Prostate gland (tissue), 2 donors: ENCODE measurements around the gene MYD88. TPM values are rescaled to one million over a fixed set of nuclear protein-coding genes. Genes with fewer than 3 reads are reported as not detected.

Experiments used
- DNase-seq: peaks from one replicate; pipeline ENCODE4 v3.0.0-alpha.2; 2019; ENCODE audit warnings: low spot score
- H3K27ac ChIP-seq, 2 donors: fragments of 200-600 bp; sonication (generic); 2 replicates each; pipeline ENCODE4 v1.5.1; 2017 to 2019
- H3K27me3 ChIP-seq: fragments of 200-600 bp; sonication (generic); replicated peaks from 2 replicates; pipeline ENCODE4 v1.5.1; 2019; ENCODE audit not compliant: insufficient read depth
- H3K36me3 ChIP-seq, 2 donors: fragments of 200-600 bp; sonication (generic); 1 replicate in 1 of 2; 2 replicates in 1 of 2; pipeline versions ENCODE4 v1.5.1 to v1.8.1; 2017 to 2019
- H3K4me1 ChIP-seq: fragments of 200-600 bp; sonication (generic); replicated peaks from 2 replicates; pipeline ENCODE4 v1.5.1; 2019
- H3K4me3 ChIP-seq, 2 donors: fragments of 200-600 bp; sonication (generic); 2 replicates each; pipeline ENCODE4 v1.5.1; 2017 to 2019
- H3K9me3 ChIP-seq: fragments of 200-600 bp; sonication (generic); 2 replicates; pipeline ENCODE4 v1.5.1; 2017
- POLR2A ChIP-seq: fragments of 450-650 bp; IDR thresholded peaks from one replicate; pipeline ENCODE4 v1.6.1; 2016; ENCODE audit warnings: antibody characterized with exemption, mild to moderate bottlenecking
- POLR2AphosphoS5 ChIP-seq: sonication (generic); formaldehyde crosslinking; IDR thresholded peaks from one replicate; pipeline ENCODE4 v1.6.1; 2017; ENCODE audit warnings: antibody characterized with exemption
- WGBS: methylation state at CpG from one replicate; pipeline ENCODE4 v1.1.5; 2018; 5-methylcytosine and 5-hydroxymethylcytosine counted together
- intact Hi-C: fragments of 100-400 bp; cut with DNase I; formaldehyde crosslinking; loops from one replicate; pipeline ENCODE4 v1.14.2; 2022
- total RNA-seq, 2 donors: library from RNA; depleted of rRNA; stranded (reverse); fragments of >200 nt; gene quantifications; one replicate each; pipeline ENCODE4 v1.1.0, GENCODE V29; 2016
- TF ChIP-seq, protein P1 (sequence below), 4 experiments: fragments of 200-600 bp in 2 of 4; fragments of 450-650 bp in 2 of 4; sonication (generic) in 2 of 4; IDR thresholded peaks; 1 replicate in 3 of 4; 2 replicates in 1 of 4; pipeline ENCODE4 v1.5.1; 2016 to 2019; ENCODE audit warnings: antibody characterized with exemption in 4 of 4, mild to moderate bottlenecking in 2 of 4, moderate library complexity in 2 of 4

MYD88 gene
- total RNA-seq, 2 donors from 2014 or later = 21.4 to 30.8 TPM

DNA sequence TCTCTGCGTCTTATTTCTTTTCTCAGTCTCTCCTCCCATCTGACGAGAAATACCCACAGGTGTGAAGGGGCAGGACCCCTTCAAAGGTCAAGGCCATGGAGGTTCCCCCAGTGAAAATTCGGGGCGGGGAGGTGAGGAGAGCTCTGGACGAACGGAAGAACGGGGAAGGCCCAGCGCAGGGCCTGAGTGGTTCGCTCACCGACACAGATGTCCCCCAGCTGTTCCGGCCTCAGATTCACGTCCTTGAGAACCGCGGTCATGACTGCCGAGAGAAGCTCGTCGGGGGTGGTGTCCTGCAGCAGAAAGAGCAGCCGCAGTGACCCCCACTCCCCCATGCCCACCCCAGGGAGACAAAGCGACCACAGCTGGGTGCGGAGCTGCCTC, 2.1 kb upstream of the MYD88 start:
- intact Hi-C loops = loop anchor here (5.0 to 10.0 kb wide), 3 partner anchors 111 to 348 kb away; partner anchors contain the start of gene ACVR2B

DNA sequence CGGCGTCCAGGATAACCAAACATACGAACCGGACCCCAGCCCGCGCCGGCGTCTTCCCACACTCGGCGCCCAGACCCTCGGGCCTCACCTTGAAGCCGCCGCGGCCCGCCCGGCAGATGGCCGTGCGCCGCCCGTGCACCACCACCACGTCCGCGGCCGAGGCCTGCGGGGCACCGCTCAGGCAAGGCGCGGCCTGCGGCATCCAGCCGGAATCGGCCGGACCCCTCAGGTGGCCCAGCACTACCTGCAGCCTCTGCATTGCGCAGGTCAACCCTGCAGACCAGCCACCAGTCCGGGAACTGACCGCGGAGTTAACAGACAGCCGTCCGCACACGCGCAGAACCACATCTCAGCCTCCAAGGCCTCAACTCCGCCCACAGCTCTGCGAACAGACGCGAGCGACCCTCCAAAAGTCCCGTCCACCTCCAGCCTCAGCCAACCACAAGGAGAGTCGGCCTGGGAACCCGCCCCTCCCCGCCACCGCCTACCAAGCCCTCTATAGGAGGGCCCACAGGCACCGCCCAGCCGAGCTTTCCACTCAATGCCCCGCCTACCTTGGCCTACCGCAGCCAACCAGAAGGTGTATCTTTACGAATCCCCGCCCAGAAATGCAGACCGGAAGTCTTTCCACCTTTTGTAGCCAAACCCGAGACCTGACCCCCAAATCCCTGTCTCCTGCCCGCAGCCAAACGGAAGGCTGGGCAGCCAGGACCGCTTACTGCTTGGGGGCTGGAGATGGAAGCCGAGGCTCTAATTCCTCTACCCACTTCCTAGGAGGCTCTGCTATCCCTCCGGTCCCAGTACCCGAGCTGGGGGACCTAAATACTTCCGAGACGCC, 1.5 kb upstream of the MYD88 start, which contains the start of gene ACAA1:
TSS of gene ACAA1 (minus strand) at position 351 of the 838 bp plus-strand sequence. CDS start at position 259, 92 bp downstream.
- Histone ChIP-seq H3K4me3 (peak within 1 kb of the TSS; percentile 90 to 99), H3K27ac (peak within 1 kb of the TSS; percentile 91 to 94), H3K9me3 (no peaks in the 10 kb centered on the region), H3K4me1 (peaks cover 10% of the 10 kb centered on the region), H3K36me3 (no peaks in the 10 kb centered on the region), H3K27me3 (no peaks in the 10 kb centered on the region)
- intact Hi-C loops = loop anchor here (5.0 to 10.0 kb wide), 3 partner anchors 110 to 348 kb away; partner anchors contain the start of gene ACVR2B
- 0% methylated on average over 43 of the region's 66 CpGs for WGBS
- TF ChIP-seq POLR2AphosphoS5 = peak; percentile 94
- TF ChIP-seq, protein P1, sequence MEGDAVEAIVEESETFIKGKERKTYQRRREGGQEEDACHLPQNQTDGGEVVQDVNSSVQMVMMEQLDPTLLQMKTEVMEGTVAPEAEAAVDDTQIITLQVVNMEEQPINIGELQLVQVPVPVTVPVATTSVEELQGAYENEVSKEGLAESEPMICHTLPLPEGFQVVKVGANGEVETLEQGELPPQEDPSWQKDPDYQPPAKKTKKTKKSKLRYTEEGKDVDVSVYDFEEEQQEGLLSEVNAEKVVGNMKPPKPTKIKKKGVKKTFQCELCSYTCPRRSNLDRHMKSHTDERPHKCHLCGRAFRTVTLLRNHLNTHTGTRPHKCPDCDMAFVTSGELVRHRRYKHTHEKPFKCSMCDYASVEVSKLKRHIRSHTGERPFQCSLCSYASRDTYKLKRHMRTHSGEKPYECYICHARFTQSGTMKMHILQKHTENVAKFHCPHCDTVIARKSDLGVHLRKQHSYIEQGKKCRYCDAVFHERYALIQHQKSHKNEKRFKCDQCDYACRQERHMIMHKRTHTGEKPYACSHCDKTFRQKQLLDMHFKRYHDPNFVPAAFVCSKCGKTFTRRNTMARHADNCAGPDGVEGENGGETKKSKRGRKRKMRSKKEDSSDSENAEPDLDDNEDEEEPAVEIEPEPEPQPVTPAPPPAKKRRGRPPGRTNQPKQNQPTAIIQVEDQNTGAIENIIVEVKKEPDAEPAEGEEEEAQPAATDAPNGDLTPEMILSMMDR (IDR thresholded peaks at IDR 0.05) = peak in 2 of 4 experiments; percentile 24 to 40
- peak; percentile 97 for TF ChIP-seq POLR2A
- DNase-seq = peak; percentile 100

More for the DNA sequence above, 2.1 kb upstream of the MYD88 start:
- Histone ChIP-seq H3K36me3 (peaks cover 0 to 3% of the 10 kb centered on the region in 2 donors), H3K27ac (peak overlapping the region; percentile 84 to 85), H3K9me3 (no peaks in the 10 kb centered on the region), H3K27me3 (no peaks in the 10 kb centered on the region), H3K4me1 (peaks cover 10% of the 10 kb centered on the region), H3K4me3 (peak overlapping the region; percentile 90 to 99)
- DNase-seq = no peak
- under 1% methylated on average over 19 of the region's 20 CpGs for WGBS
- TF ChIP-seq, protein P1 (IDR thresholded peaks at IDR 0.05) = no peak
- no peak for TF ChIP-seq POLR2A
- no peak for TF ChIP-seq POLR2AphosphoS5

GRCh38 chr3:38137615-38138348, 679 bp upstream of the MYD88 start:
- Histone ChIP-seq H3K9me3 (no peaks in the 10 kb centered on the region), H3K27ac (peak overlapping the region; percentile 91 to 94), H3K4me1 (peaks cover 8% of the 10 kb centered on the region), H3K36me3 (no peaks in the 10 kb centered on the region), H3K27me3 (no peaks in the 10 kb centered on the region), H3K4me3 (peak overlapping the region; percentile 90 to 99)
- no peak for DNase-seq
- intact Hi-C loops = loop anchor here (2.0 to 10.0 kb wide), 4 partner anchors 27 to 347 kb away; partner anchors contain the start of genes ACVR2B and OXSR1
- TF ChIP-seq POLR2A = no peak
- TF ChIP-seq POLR2AphosphoS5 = no peak
- TF ChIP-seq, protein P1 (IDR thresholded peaks at IDR 0.05) = no peak
- WGBS = 19% methylated on average over 22 of the region's 22 CpGs

- Histone ChIP-seq H3K36me3 (no peaks in the 10 kb centered on the region), H3K4me1 (peaks cover 3% of the 10 kb centered on the region), H3K9me3 (no peaks in the 10 kb centered on the region), H3K27ac (peak overlapping the region; percentile 91 to 94), H3K27me3 (no peaks in the 10 kb centered on the region), H3K4me3 (peak overlapping the region; percentile 63 to 90)
- TF ChIP-seq, protein P1 (IDR thresholded peaks at IDR 0.05) = no peak
- TF ChIP-seq POLR2A = peak; percentile 7
- DNase-seq = no peak
- intact Hi-C loops = loop anchor here (2.0 to 10.0 kb wide), 4 partner anchors 26 to 346 kb away; partner anchors contain the start of genes ACVR2B and OXSR1
- WGBS = 6% methylated on average over 8 of the region's 8 CpGs
Observed at GRCh38 chr3:38139191-38139590, 730 bp downstream of the MYD88 start.
